Caki2 (cell line): ENCODE measurements around the gene DNAJC16. TPM values are rescaled to one million over a fixed set of nuclear protein-coding genes. Genes with fewer than 3 reads are reported as not detected.

ENCODE experiments used
- DNase-seq: peaks from one replicate; pipeline ENCODE4 v3.0.0-alpha.2; 2015; ENCODE audit warnings: low read depth
- in situ Hi-C: cut with HindIII; loops from 2 replicates; pipeline ENCODE4 v1.10.0; 2016; ENCODE audit warnings: low sequenced_read_pairs, low pct_unique_long_range_greater_than_20kb, mixed read lengths
- total RNA-seq: library from RNA; depleted of rRNA; stranded (reverse); fragments of >200 nt; shearing (Covaris generic); gene quantifications from 2 replicates; pipeline ENCODE4 v1.2.3, GENCODE V29; 2014; ENCODE audit warnings: low replicate concordance; rRNA removed

The DNAJC16 gene
- total RNA-seq, 1 experiment from 2014 or later: 4.5 TPM

DNA sequence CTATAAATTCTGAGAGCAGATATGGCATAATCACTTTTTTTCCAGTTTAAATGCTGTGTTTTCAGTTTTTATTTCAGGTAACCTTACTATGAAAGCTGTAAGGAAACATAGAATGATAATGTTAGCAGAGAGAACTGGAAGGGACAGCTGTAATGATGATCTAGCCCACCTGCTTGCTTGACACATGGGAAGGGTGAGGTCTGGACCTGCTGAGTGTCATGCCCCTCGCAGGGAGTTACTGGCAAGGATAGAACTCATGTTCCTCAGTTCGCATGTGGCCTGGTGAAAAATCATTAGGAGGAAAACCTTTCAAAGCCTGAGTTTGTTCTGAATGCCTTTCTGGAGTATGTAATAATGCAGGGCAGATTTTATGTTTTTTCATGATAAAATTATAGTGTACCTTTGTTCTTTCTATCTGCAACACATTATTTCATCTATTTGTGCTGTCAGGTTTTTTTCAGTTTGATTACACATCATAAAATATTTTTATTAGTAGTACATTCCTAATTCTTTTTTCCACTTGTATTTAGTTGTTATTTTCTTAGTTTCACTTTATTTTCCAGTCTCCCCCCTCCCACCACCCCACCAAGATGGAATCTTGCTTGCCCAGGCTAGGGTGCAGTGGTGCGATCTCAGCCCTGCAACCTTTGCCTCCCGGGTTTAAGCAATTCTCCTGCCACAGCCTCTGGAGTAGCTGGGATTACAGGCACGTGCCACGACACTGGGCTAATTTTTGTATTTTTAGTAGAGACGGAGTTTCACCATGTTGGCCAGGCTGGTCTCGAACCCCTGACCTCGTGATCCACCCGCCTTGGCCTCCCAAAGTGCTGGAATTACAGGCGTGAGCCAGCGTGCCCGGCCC is 98.6 kb downstream of the DNAJC16 start:
- in situ Hi-C loops: no loop called here

More for the DNA sequence above, 98.6 kb downstream of the DNAJC16 start:
- no peak for DNase-seq

Other genes with a start within 250 kb of the DNAJC16 start
- gene EFHD2, start 117.0 kb upstream of the DNAJC16 start, total RNA-seq: 70.7 and 81.3 TPM in 2 replicates
- not detected in 2 replicates for gene CTRC, start 88.4 kb upstream of the DNAJC16 start, total RNA-seq
- gene CELA2A, start 70.1 kb upstream of the DNAJC16 start, total RNA-seq: not detected in 2 replicates
- not detected in 2 replicates for gene CELA2B, start 50.7 kb upstream of the DNAJC16 start, total RNA-seq
- 31.0 and 36.5 TPM in 2 replicates for gene CASP9, start 2.6 kb upstream of the DNAJC16 start, total RNA-seq
- gene AGMAT, start 58.2 kb downstream of the DNAJC16 start, total RNA-seq: 0.09 and 0.10 TPM in 2 replicates
- 0.98 and 4.3 TPM in 2 replicates for gene DDI2, start 90.6 kb downstream of the DNAJC16 start, total RNA-seq
- 39.8 and 53.5 TPM in 2 replicates for gene PLEKHM2, start 157.5 kb downstream of the DNAJC16 start, total RNA-seq
- gene SLC25A34, start 209.4 kb downstream of the DNAJC16 start, total RNA-seq: 0.07 and 1.0 TPM in 2 replicates
- gene TMEM82, start 215.7 kb downstream of the DNAJC16 start, total RNA-seq: not detected in 2 replicates
- gene FBLIM1, start 231.9 kb downstream of the DNAJC16 start, total RNA-seq: 7.0 and 9.3 TPM in 2 replicates